GM12878 (cell line): ENCODE results near the gene FLYWCH2. TPM values are rescaled to one million over a fixed set of nuclear protein-coding genes. Genes with fewer than 3 reads are reported as not detected.
A peak's percentile ranks its signal among the peaks of the same experiment; 100 is the strongest.

Experiments used
- DPF2 ChIP-seq: fragments of 450-650 bp; IDR thresholded peaks from 2 replicates; pipeline ENCODE4 v1.6.1; 2017; ENCODE audit warnings: mild to moderate bottlenecking
- EGR1 ChIP-seq, 2 experiments: IDR thresholded peaks; 1 replicate in 1 of 2; 2 replicates in 1 of 2; pipeline ENCODE4 v1.6.1; 2011 to 2012; ENCODE audit warnings: low read depth in 2 of 2, low read length in 2 of 2, borderline replicate concordance in 1 of 2, mild to moderate bottlenecking in 1 of 2, moderate library complexity in 1 of 2
- EP300 ChIP-seq, 2 experiments: fragments of 150-350 bp in 1 of 2; IDR thresholded peaks; 2 replicates each; pipeline ENCODE4 v1.6.1; 2011 to 2012; ENCODE audit warnings: low read depth in 2 of 2, low read length in 2 of 2, borderline replicate concordance in 1 of 2, improper control_type of control experiment in 1 of 2, inconsistent platforms in 1 of 2; ENCODE audit not compliant: control insufficient read depth in 1 of 2
- HDGF ChIP-seq: fragments of 450-650 bp; IDR thresholded peaks from 2 replicates; pipeline ENCODE4 v1.6.1; 2016; ENCODE audit warnings: antibody characterized with exemption
- HSF1 ChIP-seq: fragments of 150-350 bp; IDR thresholded peaks from 2 replicates; pipeline ENCODE4 v1.6.1; 2014; ENCODE audit warnings: mild to moderate bottlenecking, low read depth, low read length
- IKZF1 ChIP-seq: fragments of 450-650 bp; conservative IDR thresholded peaks from 2 replicates; pipeline ENCODE4 v1.6.1; 2017; ENCODE audit warnings: antibody characterized with exemption, mild to moderate bottlenecking
- IKZF2 ChIP-seq, 2 experiments: fragments of 450-650 bp; IDR thresholded peaks; 2 replicates each; pipeline ENCODE4 v1.6.1; 2017; ENCODE audit warnings: mild to moderate bottlenecking in 2 of 2, moderate library complexity in 2 of 2
- IRF3 ChIP-seq: fragments of 450-650 bp; IDR thresholded peaks from 2 replicates; pipeline ENCODE4 v1.6.1; 2014; ENCODE audit warnings: mild to moderate bottlenecking
- JUNB ChIP-seq: IDR thresholded peaks from 2 replicates; pipeline ENCODE4 v1.6.1; 2016; ENCODE audit warnings: antibody characterized with exemption, mild to moderate bottlenecking
- KDM1A ChIP-seq: fragments of 200-600 bp; sonication (generic); IDR thresholded peaks from 2 replicates; pipeline ENCODE4 v1.6.1; 2016; ENCODE audit warnings: borderline replicate concordance
- LARP7 ChIP-seq: fragments of 450-650 bp; IDR thresholded peaks from 2 replicates; pipeline ENCODE4 v1.6.1; 2017; ENCODE audit warnings: mild to moderate bottlenecking
- MYC ChIP-seq: IDR thresholded peaks from 2 replicates; pipeline ENCODE4 v1.6.1; 2011; ENCODE audit warnings: mild to moderate bottlenecking, low read length, moderate library complexity, inconsistent platforms; ENCODE audit not compliant: insufficient read depth, insufficient replicate concordance, insufficient read length, severe bottlenecking
- NR2F1 ChIP-seq: fragments of 450-650 bp; conservative IDR thresholded peaks from 2 replicates; pipeline ENCODE4 v1.6.1; 2017; ENCODE audit warnings: mild to moderate bottlenecking
- PAX5 ChIP-seq: IDR thresholded peaks from 2 replicates; pipeline ENCODE4 v1.6.1; 2011; ENCODE audit warnings: low read depth, low read length, borderline replicate concordance
- RUNX3 ChIP-seq: IDR thresholded peaks from 2 replicates; pipeline ENCODE4 v1.6.1; 2012; ENCODE audit warnings: low read length, inconsistent platforms
- SMC3 ChIP-seq: IDR thresholded peaks from 2 replicates; pipeline ENCODE4 v1.6.1; 2011; ENCODE audit warnings: low read length, improper control_type of control experiment, borderline replicate concordance
- SP1 ChIP-seq: IDR thresholded peaks from one replicate; pipeline ENCODE4 v1.6.1; 2011; ENCODE audit warnings: low read depth, low read length
- SPI1 ChIP-seq: IDR thresholded peaks from 2 replicates; pipeline ENCODE4 v1.6.1; 2011; ENCODE audit warnings: low read depth, mild to moderate bottlenecking, low read length, moderate library complexity, borderline replicate concordance; ENCODE audit not compliant: insufficient read depth
- SUZ12 ChIP-seq: fragments of 200-600 bp; sonication (generic); IDR thresholded peaks from one replicate; pipeline ENCODE4 v1.6.1; 2018; ENCODE audit warnings: antibody characterized with exemption, mild to moderate bottlenecking; ENCODE audit not compliant: unreplicated experiment
- TAF1 ChIP-seq: IDR thresholded peaks from 2 replicates; pipeline ENCODE4 v1.6.1; 2011; ENCODE audit warnings: mild to moderate bottlenecking, low read depth, low read length, borderline replicate concordance
- ZBTB40 ChIP-seq: fragments of 450-650 bp; IDR thresholded peaks from 2 replicates; pipeline ENCODE4 v1.6.1; 2016; ENCODE audit warnings: mild to moderate bottlenecking, moderate library complexity, borderline replicate concordance
- polyA plus RNA-seq, 11 experiments: library from polyadenylated mRNA; depleted of rRNA in 4 of 11; unstranded in 6 of 11; stranded (reverse) in 5 of 11; fragments of >200 nt; fragmentation: Nextera tagmentation in 4 of 11; fragmentation: Illumina TruSeq in 1 of 11; extraction: Ambion mirVana in 4 of 11; extraction: Trizol in 1 of 11; gene quantifications; 1 replicate in 1 of 11; 2 replicates in 10 of 11; pipeline versions ENCODE4 v1.2.1 to v1.2.3, GENCODE V29; 2011 to 2016; ENCODE audit warnings: inconsistent platforms in 2 of 11, missing spikeins in 2 of 11, low read depth in 1 of 11
- total RNA-seq, 4 experiments: library from RNA; depleted of rRNA in 3 of 4; stranded (reverse); fragments of >200 nt in 3 of 4; fragmentation: Illumina TruSeq in 1 of 4; extraction: Trizol in 1 of 4; gene quantifications; 2 replicates each; pipeline versions ENCODE4 v1.2.1 to v1.2.3, GENCODE V29; 2013 to 2021
- TF ChIP-seq, protein P1 (sequence below): fragments of 450-650 bp; IDR thresholded peaks from 2 replicates; pipeline ENCODE4 v1.6.1; 2016; ENCODE audit warnings: mild to moderate bottlenecking

Gene FLYWCH2
- total and polyA plus RNA-seq, 10 of the 15 experiments (the other 5 are each of a cell fraction or from before 2014, with no cell fraction given), result 0.27 to 43.1 (median 17.7) TPM

DNA sequence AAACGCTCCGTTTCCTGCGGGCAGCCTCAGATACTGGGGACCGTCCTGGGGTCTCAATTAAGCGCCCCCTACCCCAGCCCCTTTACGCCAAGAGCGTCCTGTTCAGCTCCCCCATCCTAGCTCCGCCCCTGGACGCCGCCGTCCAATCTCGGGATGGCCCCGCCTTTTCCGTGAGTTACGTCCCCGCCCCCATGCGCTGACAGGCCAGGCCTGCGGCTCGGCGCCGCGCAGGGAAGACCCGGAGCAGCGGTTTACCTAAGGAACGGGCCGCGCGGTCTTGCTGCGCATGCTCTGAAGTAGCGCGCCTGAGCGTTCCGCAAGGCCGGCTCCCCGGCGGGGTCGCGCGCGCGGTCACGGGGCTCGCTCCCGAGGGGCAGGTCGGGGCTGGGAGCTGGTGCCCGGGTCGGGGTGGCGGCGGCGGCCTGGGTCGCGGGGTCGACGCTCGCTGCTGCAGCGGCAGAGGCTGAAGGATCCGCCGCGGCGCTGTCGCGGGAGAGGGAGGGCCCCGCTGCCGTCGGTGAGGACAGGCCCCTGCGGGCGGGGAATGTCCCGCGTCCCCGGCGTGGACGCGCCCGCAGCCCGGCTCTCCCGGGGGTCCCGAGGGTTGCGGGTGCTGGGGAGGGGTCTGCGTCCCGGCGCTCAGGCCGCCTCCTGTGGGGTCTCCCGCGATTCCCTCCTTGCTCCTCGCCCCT is 28.8 kb downstream of the FLYWCH2 start, which contains the start of gene FLYWCH1 (continued):
- TF ChIP-seq PAX5 (peak; percentile 98), LARP7 (peak; percentile 94), IKZF2 (IDR thresholded peaks at IDR 0.05) (no peak), TAF1 (peak; percentile 61; the same call in 1 of the 2 replicates), KDM1A (no peak), JUNB (no peak), NR2F1 (peak; percentile 83), EP300 (IDR thresholded peaks at IDR 0.05; ENCODE audit: borderline replicate concordance in 1 of 2, control insufficient read depth in 1 of 2, low read depth in 2 of 2, low read length in 2 of 2) (no peak), SUZ12 (no peak), HDGF (peak; percentile 68; the same call in 1 of the 2 replicates), DPF2 (peak; percentile 82), EGR1 (IDR thresholded peaks at IDR 0.05; ENCODE audit: borderline replicate concordance in 1 of 2, low read depth in 2 of 2, low read length in 2 of 2) (peak in 1 of 2 experiments; percentile 69; a peak in 2 of 3 replicates), IRF3 (peak; percentile 61; the same call in 1 of the 2 replicates), SMC3 (no peak), SP1 (peak; percentile 97), IKZF1 (peak; percentile 93), ZBTB40 (peak; percentile 20; the same call in 1 of the 2 replicates), MYC (peak; percentile 38), HSF1 (no peak), RUNX3 (peak; percentile 90), SPI1 (no peak)
- TF ChIP-seq, protein P1, sequence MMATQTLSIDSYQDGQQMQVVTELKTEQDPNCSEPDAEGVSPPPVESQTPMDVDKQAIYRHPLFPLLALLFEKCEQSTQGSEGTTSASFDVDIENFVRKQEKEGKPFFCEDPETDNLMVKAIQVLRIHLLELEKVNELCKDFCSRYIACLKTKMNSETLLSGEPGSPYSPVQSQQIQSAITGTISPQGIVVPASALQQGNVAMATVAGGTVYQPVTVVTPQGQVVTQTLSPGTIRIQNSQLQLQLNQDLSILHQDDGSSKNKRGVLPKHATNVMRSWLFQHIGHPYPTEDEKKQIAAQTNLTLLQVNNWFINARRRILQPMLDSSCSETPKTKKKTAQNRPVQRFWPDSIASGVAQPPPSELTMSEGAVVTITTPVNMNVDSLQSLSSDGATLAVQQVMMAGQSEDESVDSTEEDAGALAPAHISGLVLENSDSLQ, result peak; percentile 88
